Memory B cell (primary cell): Measurements from ENCODE around the gene PDGFRA.
"Not testable (repeated sequence)": the region's sequence is repeated elsewhere in the genome, so short reads cannot be mapped to it uniquely, and the experiment has no call there.

Experiments
- ATAC-seq: fragments of 150-1000 bp; cut with Tn5 transposase; 2 replicates; pipeline ENCODE4 v1.10.0; 2021; ENCODE audit warnings: low read depth, mild to moderate bottlenecking, moderate library complexity
- DNase-seq, 2 donors: peaks; one replicate each; pipeline ENCODE4 v3.0.0; 2022; ENCODE audit warnings: low spot score in 2 of 2
- H3K27ac Mint-ChIP-seq: one replicate; pipeline ENCODE4 v1.8.0; 2022; ENCODE audit warnings: mild to moderate bottlenecking, moderate library complexity, mixed read lengths
- H3K27me3 Mint-ChIP-seq: one replicate; pipeline ENCODE4 v1.8.0; 2022; ENCODE audit warnings: mixed read lengths
- H3K36me3 Mint-ChIP-seq: one replicate; pipeline ENCODE4 v1.8.0; 2022; ENCODE audit warnings: mild to moderate bottlenecking, mixed read lengths
- H3K4me1 Mint-ChIP-seq: one replicate; pipeline ENCODE4 v1.8.0; 2022; ENCODE audit warnings: mixed read lengths
- H3K4me3 Mint-ChIP-seq: one replicate; pipeline ENCODE4 v1.8.0; 2022; ENCODE audit warnings: mild to moderate bottlenecking, moderate library complexity, mixed read lengths
- H3K9me3 Mint-ChIP-seq: one replicate; pipeline ENCODE4 v1.8.0; 2022; ENCODE audit warnings: mixed read lengths

Gene PDGFRA

DNA sequence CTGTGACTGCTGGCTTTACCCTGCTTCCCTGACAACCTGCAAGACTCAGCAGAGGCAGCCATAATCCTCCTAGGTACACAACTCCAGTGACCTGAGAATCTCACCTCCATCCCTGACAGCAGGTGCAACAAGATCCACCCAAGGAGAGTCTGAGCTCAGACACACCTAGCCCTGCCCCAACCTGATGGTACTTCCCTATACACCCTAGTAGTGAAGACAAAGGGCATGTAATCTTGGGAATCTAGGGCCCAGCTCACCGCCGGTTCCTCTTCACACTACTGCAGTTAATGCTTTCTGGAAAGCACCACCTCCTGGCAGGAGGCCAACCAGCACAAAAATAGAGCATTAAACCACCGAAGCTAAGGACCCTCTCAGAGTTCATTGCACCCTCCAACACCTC is 113.0 kb downstream of the PDGFRA start:
- not testable (repeated sequence) for H3K4me1 Mint-ChIP-seq, H3K27ac Mint-ChIP-seq, H3K27me3 Mint-ChIP-seq, ATAC-seq, H3K4me3 Mint-ChIP-seq, H3K36me3 Mint-ChIP-seq, H3K9me3 Mint-ChIP-seq, DNase-seq
